Endodermal cell (in vitro differentiated cells): ENCODE data around the gene MAF. TPM values are rescaled to one million over a fixed set of nuclear protein-coding genes. Genes with fewer than 3 reads are reported as not detected.

Experiments
- DNase-seq: peaks from one replicate; pipeline ENCODE4 v3.0.0-alpha.2; 2017
- H3K27ac ChIP-seq: 2 replicates; pipeline ENCODE4 v1.5.1; 2013; ENCODE audit warnings: mild to moderate bottlenecking, low read depth, low read length, moderate library complexity
- H3K27me3 ChIP-seq: 2 replicates; pipeline ENCODE4 v1.6.1; 2013; ENCODE audit warnings: mild to moderate bottlenecking, low read length, moderate library complexity; ENCODE audit not compliant: insufficient read depth, control insufficient read depth, poor library complexity, severe bottlenecking
- H3K36me3 ChIP-seq: 2 replicates; pipeline ENCODE4 v1.7.0; 2013; ENCODE audit warnings: mild to moderate bottlenecking, low read length, moderate library complexity; ENCODE audit not compliant: control insufficient read depth, insufficient read depth
- H3K4me1 ChIP-seq: one replicate; pipeline ENCODE4 v1.7.0; 2013; ENCODE audit warnings: low read length; ENCODE audit not compliant: control insufficient read depth, insufficient read depth
- H3K4me3 ChIP-seq: 2 replicates; pipeline ENCODE4 v1.5.1; 2013; ENCODE audit warnings: mild to moderate bottlenecking, low read length, moderate library complexity
- H3K9ac ChIP-seq: 2 replicates; pipeline ENCODE4 v1.6.1; 2013; ENCODE audit warnings: mild to moderate bottlenecking, low read length, moderate library complexity; ENCODE audit not compliant: poor library complexity, severe bottlenecking; ENCODE audit errors: extremely low read depth
- H3K9me3 ChIP-seq: 2 replicates; pipeline ENCODE4 v1.6.1; 2013; ENCODE audit warnings: mild to moderate bottlenecking, low read length, moderate library complexity; ENCODE audit not compliant: control insufficient read depth
- H3K27ac Mint-ChIP-seq: 2 replicates; pipeline ENCODE4 v1.8.0; 2020; ENCODE audit warnings: mixed read lengths
- H3K27me3 Mint-ChIP-seq: 2 replicates; pipeline ENCODE4 v1.8.0; 2021; ENCODE audit warnings: mild to moderate bottlenecking, mixed read lengths; ENCODE audit not compliant: insufficient read depth
- H3K36me3 Mint-ChIP-seq: 2 replicates; pipeline ENCODE4 v1.8.0; 2020; ENCODE audit warnings: low read depth, mixed read lengths
- H3K4me1 Mint-ChIP-seq: 2 replicates; pipeline ENCODE4 v1.8.0; 2020; ENCODE audit warnings: mixed read lengths
- H3K4me3 Mint-ChIP-seq: 2 replicates; pipeline ENCODE4 v1.8.0; 2020; ENCODE audit warnings: mild to moderate bottlenecking, moderate library complexity, mixed read lengths
- H3K9me3 Mint-ChIP-seq: 2 replicates; pipeline ENCODE4 v1.8.0; 2020; ENCODE audit warnings: mild to moderate bottlenecking, mixed read lengths
- WGBS, 2 experiments: methylation state at CpG; one replicate each; pipeline versions ENCODE4 v1.1.5 to v1.1.7; 2013; ENCODE audit warnings: missing lambda C conversion rate in 2 of 2, mixed read lengths in 1 of 2; ENCODE audit not compliant: insufficient coverage in 1 of 2, insufficient read length in 1 of 2; 5-methylcytosine and 5-hydroxymethylcytosine counted together
- total RNA-seq, 2 donors: library from RNA; stranded (reverse); fragmentation: NEBNext Ultra II Directional in 1 of 2; extraction: Animal tissue kit (Norgen Biotek cat#: 25700) in 1 of 2; gene quantifications; 2 replicates in 1 of 2; 3 replicates in 1 of 2; pipeline ENCODE4 v1.2.1, GENCODE V29; 2021
- TF ChIP-seq, protein P1 (sequence below): fragments of 200-600 bp; sonication (generic); conservative IDR thresholded peaks from 2 replicates; pipeline ENCODE4 v1.5.0; 2021; ENCODE audit warnings: antibody characterized with exemption, mild to moderate bottlenecking

The MAF gene
- total RNA-seq, 2 donors from 2014 or later, result 1.5 to 5.1 TPM

DNA sequence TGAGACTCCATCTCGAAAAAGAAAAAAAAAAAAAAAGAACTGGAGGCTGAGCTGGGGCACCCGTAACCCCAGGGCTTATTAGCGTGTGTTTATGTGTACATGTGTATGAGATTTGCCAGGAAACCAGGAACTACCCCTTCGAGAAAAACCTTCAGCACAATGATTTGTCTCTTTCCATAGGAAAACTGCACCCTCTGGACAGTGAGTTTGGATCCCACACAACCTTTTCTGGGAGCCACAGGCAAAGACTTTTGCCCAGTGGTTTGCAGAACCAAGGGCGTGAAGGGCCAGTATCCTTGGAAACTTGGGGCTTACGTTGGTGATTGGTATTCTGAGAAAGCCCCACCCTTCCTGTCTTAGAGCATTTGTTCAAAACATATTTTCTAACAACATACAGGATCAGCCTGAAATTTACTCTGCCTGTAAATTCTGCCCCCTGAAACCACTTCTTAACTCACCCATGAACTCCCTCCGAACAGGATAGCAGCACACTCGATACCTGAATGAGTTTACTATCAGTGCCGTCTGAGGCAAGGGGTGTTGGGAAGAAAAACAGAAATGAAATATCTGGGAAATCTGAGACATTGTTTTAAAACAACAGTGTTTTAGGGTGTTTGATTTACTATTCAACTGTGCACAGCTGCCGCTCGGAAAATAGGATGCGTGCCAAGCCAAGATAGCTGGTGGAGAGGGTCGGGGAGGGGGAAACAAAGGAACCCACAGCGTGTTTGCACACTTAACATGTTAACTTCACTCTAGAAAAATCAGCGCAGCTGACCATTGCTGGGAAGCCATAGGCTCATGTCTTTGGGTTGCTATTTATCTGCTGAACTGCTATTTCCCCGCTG, 40.2 kb upstream of the MAF start:
- no peaks in the 10 kb centered on the region for H3K36me3 Mint-ChIP-seq
- no peaks in the 10 kb centered on the region for H3K4me1 ChIP-seq
- no peaks in the 10 kb centered on the region for H3K9me3 Mint-ChIP-seq
- no peak overlapping the region for H3K27ac Mint-ChIP-seq
- H3K9me3 ChIP-seq, result no peaks in the 10 kb centered on the region
- H3K4me1 Mint-ChIP-seq, result peaks cover 3% of the 10 kb centered on the region
- H3K27ac ChIP-seq, result no peak overlapping the region
- no peak for DNase-seq
- H3K4me3 ChIP-seq, result no peak overlapping the region
- H3K9ac ChIP-seq, result no peak overlapping the region
- TF ChIP-seq, protein P1, sequence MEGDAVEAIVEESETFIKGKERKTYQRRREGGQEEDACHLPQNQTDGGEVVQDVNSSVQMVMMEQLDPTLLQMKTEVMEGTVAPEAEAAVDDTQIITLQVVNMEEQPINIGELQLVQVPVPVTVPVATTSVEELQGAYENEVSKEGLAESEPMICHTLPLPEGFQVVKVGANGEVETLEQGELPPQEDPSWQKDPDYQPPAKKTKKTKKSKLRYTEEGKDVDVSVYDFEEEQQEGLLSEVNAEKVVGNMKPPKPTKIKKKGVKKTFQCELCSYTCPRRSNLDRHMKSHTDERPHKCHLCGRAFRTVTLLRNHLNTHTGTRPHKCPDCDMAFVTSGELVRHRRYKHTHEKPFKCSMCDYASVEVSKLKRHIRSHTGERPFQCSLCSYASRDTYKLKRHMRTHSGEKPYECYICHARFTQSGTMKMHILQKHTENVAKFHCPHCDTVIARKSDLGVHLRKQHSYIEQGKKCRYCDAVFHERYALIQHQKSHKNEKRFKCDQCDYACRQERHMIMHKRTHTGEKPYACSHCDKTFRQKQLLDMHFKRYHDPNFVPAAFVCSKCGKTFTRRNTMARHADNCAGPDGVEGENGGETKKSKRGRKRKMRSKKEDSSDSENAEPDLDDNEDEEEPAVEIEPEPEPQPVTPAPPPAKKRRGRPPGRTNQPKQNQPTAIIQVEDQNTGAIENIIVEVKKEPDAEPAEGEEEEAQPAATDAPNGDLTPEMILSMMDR, result no peak
- no peaks in the 10 kb centered on the region for H3K36me3 ChIP-seq
- no peak overlapping the region for H3K4me3 Mint-ChIP-seq
- H3K27me3 Mint-ChIP-seq, result peaks cover 2% of the 10 kb centered on the region
- H3K27me3 ChIP-seq, result no peaks in the 10 kb centered on the region
- WGBS, 2 experiments, result 82 to 91% methylated on average over 11 to 16 of the region's 16 CpGs

DNA sequence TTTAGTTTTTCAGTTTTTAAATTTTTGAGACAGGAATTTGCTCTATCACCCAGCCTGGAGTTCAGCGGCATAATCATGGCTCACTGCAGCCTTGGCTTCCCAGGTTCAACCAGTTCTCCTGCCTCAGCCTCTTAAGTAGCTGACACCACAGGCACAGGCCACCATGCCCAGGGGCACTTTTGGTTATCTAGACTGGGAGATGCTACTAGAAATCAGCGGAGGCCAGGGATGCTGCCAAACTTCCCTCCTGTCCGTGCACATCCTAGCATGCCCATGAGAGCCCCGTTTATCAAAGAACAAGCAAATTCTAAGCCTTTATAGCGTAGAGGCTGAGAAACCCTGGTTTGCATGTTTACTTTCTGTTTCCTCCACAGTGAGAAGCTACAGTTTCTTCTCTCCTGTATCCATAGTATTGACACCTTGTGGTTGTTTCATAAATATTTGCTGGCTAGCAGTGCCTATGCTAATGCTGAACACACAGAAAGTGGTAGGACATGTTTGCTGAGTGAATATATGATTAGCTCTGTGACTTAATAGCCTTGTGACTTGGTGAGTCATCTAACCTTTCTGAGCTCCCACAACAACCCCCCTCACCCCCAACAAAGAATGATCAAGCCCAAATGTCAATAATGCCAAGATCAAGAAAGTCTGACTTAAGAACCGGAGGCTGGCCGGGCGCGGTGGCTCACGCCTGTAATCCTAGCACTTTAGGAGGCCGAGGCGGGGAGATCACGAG, 39.2 kb upstream of the MAF start:
- Histone ChIP-seq H3K27me3 (no peaks in the 10 kb centered on the region), H3K4me1 (no peaks in the 10 kb centered on the region), H3K27ac (no peak overlapping the region), H3K4me3 (no peak overlapping the region), H3K36me3 (no peaks in the 10 kb centered on the region), H3K9me3 (no peaks in the 10 kb centered on the region), H3K9ac (no peak overlapping the region)
- Mint-ChIP-seq H3K27me3 (peaks cover 2% of the 10 kb centered on the region), H3K9me3 (no peaks in the 10 kb centered on the region), H3K4me1 (peaks cover 3% of the 10 kb centered on the region), H3K4me3 (no peak overlapping the region), H3K36me3 (no peaks in the 10 kb centered on the region), H3K27ac (no peak overlapping the region)
- 88 to 93% methylated on average over 13 of the region's 13 CpGs for WGBS, 2 experiments
- DNase-seq, result no peak
- TF ChIP-seq, protein P1, result no peak

DNA sequence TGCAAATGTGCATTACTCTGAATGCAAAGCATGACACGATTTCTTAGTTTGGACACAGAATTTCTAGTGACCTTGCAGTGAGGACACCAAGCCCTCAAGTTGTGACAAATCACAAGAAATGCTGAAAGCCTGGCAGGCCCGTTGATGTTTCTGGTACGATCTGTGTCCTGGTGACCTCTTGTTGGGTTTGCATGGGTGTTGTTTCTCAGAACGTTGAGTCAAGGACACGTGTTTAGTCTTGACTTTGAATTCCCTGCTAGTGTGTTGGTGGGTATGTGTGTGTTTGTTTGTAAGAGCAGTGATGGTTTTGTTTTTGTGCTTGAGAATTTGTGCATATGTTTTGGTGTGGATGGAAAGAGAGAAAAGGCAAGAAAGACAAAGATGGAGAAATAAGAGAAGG, 37.8 kb upstream of the MAF start:
- no peaks in the 10 kb centered on the region for H3K36me3 Mint-ChIP-seq
- TF ChIP-seq, protein P1, result no peak
- Histone ChIP-seq H3K36me3 (no peaks in the 10 kb centered on the region), H3K4me1 (no peaks in the 10 kb centered on the region), H3K27ac (no peak overlapping the region), H3K27me3 (no peaks in the 10 kb centered on the region), H3K4me3 (no peak overlapping the region), H3K9ac (no peak overlapping the region), H3K9me3 (no peaks in the 10 kb centered on the region)
- H3K9me3 Mint-ChIP-seq, result no peaks in the 10 kb centered on the region
- H3K4me1 Mint-ChIP-seq, result peaks cover 3% of the 10 kb centered on the region
- DNase-seq, result no peak
- H3K27me3 Mint-ChIP-seq, result peaks cover 2% of the 10 kb centered on the region
- H3K4me3 Mint-ChIP-seq, result no peak overlapping the region
- H3K27ac Mint-ChIP-seq, result no peak overlapping the region
- WGBS, 2 experiments, result 93 to 100% methylated on average over 2 to 5 of the region's 5 CpGs
